Mesangial cell (primary cell): ENCODE results near the gene S100PBP. TPM values are rescaled to one million over a fixed set of nuclear protein-coding genes. Genes with fewer than 3 reads are reported as not detected.

Source experiments
- total RNA-seq: library from RNA; depleted of rRNA; stranded (reverse); fragments of >200 nt; gene quantifications from 2 replicates; pipeline ENCODE4 v1.2.3, GENCODE V29; 2015

The S100PBP gene
- 11.7 and 12.8 TPM in 2 replicates for total RNA-seq

DNA sequence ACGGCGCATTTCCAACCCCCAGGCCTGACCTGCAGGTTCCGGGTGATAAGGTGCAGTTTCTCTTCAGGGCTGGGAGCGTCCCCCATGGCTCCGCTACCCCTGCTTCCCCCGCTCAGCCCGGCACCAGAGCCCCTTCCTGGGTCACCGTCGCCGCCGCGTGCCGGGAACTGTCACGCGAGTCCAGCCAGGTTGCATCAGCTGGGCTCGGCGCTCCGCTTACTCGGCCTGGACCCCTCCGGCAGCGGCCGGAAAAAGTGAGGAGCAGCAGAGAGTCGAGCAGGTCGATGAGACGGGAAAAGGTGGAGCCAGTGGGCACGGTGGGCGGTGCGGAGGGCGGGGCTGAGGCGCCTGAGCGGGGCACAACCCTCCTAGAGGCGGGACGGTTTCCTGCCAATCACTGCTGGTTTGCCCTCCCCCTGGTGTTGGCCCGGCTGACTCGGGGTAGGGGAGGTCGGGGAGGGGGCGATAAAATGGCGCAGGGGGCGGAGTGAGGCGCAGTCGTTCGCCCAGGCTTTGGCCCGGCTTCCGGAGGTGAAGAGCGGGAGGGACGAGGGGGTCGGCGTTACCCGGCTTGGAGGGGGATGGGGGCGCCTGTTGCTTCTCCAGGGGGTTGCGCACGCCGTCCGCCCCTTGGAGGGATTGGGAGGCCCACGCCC is at the start of gene S100PBP, which contains the start of gene YARS1:
TSS of gene S100PBP (plus strand) at position 495 of the 656 bp plus-strand sequence. CDS start 8,447 bp downstream, outside the sequence.
TSS of gene YARS1 (minus strand) at position 200 of the 656 bp plus-strand sequence. CDS start at position 86, 114 bp downstream.

DNA sequence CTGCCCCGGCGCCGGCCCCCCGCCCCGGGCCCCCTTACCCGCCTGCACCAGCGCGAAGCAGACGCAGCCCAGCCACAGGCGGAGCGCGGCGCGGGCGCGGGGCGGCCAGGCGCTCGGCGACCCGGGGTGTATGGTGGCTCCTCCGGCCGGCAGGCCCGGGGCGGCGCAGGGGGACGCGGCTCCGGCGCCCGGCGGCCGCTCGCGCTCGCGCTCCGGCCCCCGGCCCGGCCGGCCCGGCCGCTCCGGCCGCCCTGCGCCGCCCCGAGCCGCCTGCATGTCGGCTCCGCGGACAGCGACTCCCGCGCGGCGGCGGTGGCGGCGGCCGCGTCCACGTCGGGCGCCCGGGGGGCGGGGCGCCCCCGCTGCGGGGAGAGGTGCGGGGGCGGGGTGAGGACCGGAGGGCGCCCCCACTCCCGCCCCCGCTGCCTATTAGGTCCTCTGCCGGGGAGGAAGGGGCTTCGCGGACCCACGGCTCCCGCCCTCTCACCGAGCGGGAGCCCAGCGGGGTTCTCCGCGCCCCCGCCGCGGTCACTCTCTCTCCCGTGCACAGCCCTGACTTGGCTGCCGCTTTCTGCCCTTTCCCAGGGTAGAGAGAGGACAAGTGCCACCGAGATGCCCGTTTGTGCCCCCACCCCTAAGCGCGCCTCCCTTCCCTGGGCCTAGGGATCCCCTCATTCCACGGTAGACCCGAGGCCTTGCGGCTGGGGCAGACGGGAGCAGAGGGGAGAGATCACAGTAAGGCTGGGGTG is 53.3 kb downstream of the S100PBP start, which contains the start of gene FNDC5:
TSS of gene FNDC5 (minus strand) at position 298 of the 749 bp plus-strand sequence.

GRCh38 chr1:32886004-32886827 is 68.8 kb downstream of the S100PBP start, which contains the start of gene HPCA:
Gene HPCA (plus strand): TSS chr1:32886491. CDS start chr1:32888899, 2,408 bp downstream.

DNA sequence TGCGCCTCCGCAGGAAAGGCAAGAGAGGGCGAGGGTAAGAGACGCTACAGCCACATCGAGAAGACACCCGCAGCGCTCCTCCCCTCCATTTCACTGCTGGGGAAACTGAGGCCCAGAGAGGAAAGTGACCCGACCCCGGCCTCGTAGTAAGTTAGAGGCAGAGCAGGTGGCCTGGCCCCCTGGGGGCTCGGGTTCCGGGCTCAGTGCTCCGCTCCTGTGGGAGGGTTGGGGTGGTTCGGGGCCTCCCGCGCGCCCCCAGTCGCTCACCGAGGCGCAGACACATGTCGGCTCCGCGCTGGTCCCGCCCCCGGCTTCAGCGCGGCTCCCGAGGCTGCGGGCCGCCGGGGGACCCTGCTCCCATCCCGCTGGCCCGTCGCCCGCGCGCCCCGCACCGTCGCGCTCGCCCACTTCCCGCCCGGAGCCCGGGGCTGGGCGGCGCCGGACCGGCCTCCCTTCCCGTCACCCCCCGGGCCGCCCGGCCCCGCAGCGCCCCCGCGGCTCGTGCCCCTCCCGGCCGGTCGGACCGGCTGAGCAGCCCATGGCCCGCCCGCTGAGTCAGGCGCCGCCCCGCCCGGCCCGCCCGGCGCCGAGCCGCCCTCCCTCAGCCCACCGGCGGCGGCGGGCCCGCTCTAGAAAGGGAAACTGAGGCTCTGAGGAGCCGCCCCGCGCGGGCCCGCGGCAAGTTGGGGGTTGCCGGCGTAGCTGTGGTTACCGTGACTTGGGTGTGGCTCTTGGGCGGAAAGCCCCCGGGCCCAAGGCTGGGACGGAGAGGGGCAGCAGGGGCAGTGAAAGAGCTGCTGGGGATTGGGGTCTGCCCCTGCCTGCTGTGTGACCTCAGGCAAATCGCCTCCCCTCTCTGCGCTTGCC is 83.7 kb downstream of the S100PBP start, which contains the start of gene TMEM54:
TSS of gene TMEM54 (minus strand) at position 434 of the 867 bp plus-strand sequence. CDS start at position 283, 151 bp downstream.

Other genes with a start within 250 kb of the S100PBP start
- gene ZBTB8OS, start 167.1 kb upstream of the S100PBP start, total RNA-seq: 18.7 and 18.8 TPM in 2 replicates
- 165 and 184 TPM in 2 replicates for gene RBBP4, start 166.4 kb upstream of the S100PBP start, total RNA-seq
- 13.5 and 19.3 TPM in 2 replicates for gene SYNC, start 114.9 kb upstream of the S100PBP start, total RNA-seq
- gene YARS1, start 295 bp upstream of the S100PBP start, total RNA-seq: 82.0 and 114 TPM in 2 replicates
- gene FNDC5, start 53.3 kb downstream of the S100PBP start, total RNA-seq: 0.51 and 0.81 TPM in 2 replicates
- gene HPCA, start 68.8 kb downstream of the S100PBP start, total RNA-seq: 1.1 TPM in 1 of 2 replicates, not detected in the other
- gene TMEM54, start 83.7 kb downstream of the S100PBP start, total RNA-seq: 109 and 130 TPM in 2 replicates
- 18.4 and 25.5 TPM in 2 replicates for gene RNF19B, start 147.2 kb downstream of the S100PBP start, total RNA-seq
- 113 and 167 TPM in 2 replicates for gene AK2, start 219.2 kb downstream of the S100PBP start, total RNA-seq